AG09319 (cell line): ENCODE results near the gene TIGAR.

Experiments
- DNase-seq: peaks from one replicate; pipeline ENCODE4 v3.0.0-alpha.2; 2010; ENCODE audit warnings: low read depth; ENCODE audit errors: extremely low read depth
- TF ChIP-seq, protein P1 (sequence below): IDR thresholded peaks from 2 replicates; pipeline ENCODE4 v1.5.1; 2011; ENCODE audit warnings: low read depth, mild to moderate bottlenecking, inconsistent platforms, low read length, moderate library complexity

Gene TIGAR

GRCh38 chr12:4280351-4281163 lies 40.5 kb upstream of the TIGAR start:
- DNase-seq = no peak
- TF ChIP-seq, protein P1, sequence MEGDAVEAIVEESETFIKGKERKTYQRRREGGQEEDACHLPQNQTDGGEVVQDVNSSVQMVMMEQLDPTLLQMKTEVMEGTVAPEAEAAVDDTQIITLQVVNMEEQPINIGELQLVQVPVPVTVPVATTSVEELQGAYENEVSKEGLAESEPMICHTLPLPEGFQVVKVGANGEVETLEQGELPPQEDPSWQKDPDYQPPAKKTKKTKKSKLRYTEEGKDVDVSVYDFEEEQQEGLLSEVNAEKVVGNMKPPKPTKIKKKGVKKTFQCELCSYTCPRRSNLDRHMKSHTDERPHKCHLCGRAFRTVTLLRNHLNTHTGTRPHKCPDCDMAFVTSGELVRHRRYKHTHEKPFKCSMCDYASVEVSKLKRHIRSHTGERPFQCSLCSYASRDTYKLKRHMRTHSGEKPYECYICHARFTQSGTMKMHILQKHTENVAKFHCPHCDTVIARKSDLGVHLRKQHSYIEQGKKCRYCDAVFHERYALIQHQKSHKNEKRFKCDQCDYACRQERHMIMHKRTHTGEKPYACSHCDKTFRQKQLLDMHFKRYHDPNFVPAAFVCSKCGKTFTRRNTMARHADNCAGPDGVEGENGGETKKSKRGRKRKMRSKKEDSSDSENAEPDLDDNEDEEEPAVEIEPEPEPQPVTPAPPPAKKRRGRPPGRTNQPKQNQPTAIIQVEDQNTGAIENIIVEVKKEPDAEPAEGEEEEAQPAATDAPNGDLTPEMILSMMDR = no peak

GRCh38 chr12:4281173-4281654 lies 39.8 kb upstream of the TIGAR start:
- TF ChIP-seq, protein P1 = no peak
- no peak for DNase-seq

DNA sequence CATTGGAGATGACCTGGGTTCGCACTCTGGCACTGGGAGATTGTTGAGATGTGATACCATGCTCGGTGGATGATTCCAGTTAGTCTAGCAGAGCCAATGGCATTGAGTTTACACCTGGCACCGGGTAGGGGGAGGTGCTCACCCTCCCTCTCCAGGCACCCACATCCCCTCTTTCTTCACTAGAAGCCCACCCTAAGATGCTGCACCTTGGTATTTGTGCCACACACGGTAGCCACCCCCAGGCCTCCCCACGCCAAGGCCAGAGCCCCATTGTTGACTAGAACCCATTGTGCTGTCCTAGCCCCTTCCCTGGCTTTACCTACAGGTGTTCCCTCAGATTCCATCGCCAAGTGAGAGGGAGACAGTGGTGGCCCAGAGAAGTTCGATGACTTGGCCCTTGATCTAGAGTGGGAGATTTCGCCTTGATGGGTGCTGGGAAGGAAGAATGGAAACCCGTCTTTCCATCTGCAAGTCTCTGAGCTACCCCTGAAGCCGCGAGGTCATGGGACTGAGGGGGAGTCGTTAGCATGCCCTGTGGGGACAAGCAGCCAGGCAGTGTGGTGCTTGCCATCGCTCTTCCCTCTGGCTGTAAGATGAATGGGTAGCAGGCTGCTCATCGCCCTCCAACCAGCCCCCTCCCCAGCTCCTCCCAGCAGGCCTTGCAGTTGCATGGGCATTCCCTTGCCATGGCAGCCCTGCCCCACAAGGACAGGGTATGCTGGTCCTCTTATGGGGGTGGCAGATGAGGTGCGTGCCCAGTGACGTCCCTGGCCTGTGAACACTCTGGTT lies 38.7 kb upstream of the TIGAR start:
- no peak for DNase-seq
- TF ChIP-seq, protein P1 = no peak

DNA sequence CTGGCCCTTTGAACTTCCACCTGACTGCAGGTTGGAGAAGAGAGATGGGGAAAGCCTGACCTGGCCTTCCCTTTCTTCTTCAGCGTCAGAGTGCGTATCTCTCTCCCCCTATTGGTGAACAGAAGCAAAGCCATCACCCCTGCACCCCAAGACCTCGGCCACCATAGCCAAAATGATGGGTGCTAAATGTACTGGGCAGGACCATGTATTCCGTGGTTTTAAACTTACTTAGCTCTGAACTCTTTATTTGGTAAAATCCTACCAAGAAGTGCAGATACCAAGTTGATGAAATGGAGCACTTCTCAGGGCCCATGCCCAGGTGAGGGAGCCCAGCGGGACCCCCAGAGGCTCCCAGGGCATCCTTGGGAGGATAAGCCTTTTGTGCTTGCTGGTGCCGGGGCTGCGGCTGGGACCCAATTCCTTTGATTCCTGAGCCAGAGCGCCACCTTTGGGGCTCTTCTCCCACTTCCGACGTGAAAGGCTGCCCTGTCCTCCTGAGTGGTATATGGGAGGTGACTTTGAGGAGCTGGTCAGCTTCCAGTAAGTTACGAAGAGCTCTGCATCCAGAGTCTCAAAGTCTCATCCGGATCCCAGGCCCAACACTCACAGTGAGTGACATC lies 38.0 kb upstream of the TIGAR start:
- TF ChIP-seq, protein P1 = no peak
- DNase-seq = no peak

GRCh38 chr12:4283512-4284255 lies 37.3 kb upstream of the TIGAR start:
- DNase-seq = no peak
- TF ChIP-seq, protein P1 = no peak

- DNase-seq = no peak
- TF ChIP-seq, protein P1 = no peak
Measured at GRCh38 chr12:4284306-4284705, 36.7 kb upstream of the TIGAR start.
